HG02981 (cell line): Measurements from ENCODE around the gene MST1.

ENCODE experiments used
- ATAC-seq: cut with Tn5 transposase; IDR thresholded peaks from one replicate; pipeline ENCODE4 v1.9.1; 2021; ENCODE audit warnings: mild to moderate bottlenecking, moderate library complexity; ENCODE audit not compliant: unreplicated experiment

Gene MST1

DNA sequence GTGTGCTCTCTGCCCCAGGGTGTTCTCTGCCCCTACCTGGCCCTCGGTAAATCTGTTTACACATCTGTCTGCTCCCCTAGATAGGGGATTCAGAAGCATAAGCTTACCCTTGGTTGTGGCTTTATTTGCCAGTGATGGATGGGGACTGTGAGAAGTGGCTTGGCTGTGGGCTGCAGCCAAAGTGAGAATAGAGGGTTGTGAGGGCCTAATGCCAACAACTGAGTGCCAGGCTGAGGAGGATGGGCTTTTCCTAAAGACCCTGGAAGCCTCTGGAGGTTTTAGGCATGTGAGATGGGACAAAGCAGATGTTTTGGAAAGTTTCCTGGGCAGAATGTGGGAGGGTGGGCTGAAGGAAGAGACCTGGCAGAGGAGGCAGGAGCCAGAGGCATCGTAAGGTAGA, 30.6 kb downstream of the MST1 start:
- ATAC-seq: no peak

GRCh38 chr3:49657208-49657915, 31.9 kb downstream of the MST1 start:
- ATAC-seq: no peak

DNA sequence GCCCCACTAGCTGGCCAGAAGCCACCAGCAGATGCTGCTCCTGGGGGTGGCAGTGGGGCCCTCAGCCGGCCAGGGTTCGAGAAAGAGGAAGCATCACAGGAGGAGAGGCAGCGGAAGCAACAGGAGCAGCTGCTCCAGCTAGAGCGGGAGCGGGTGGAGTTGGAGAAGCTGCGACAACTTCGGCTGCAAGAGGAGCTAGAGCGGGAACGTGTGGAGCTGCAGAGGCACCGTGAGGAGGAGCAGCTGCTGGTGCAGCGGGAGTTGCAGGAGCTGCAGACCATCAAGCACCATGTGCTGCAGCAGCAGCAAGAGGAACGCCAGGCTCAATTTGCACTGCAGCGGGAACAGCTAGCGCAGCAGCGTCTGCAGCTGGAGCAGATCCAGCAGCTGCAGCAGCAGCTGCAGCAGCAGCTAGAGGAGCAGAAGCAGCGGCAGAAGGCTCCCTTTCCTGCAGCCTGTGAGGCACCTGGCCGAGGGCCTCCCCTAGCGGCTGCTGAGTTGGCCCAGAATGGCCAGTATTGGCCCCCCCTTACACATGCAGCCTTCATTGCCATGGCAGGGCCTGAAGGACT, 32.6 kb downstream of the MST1 start:
- ATAC-seq: no peak

DNA sequence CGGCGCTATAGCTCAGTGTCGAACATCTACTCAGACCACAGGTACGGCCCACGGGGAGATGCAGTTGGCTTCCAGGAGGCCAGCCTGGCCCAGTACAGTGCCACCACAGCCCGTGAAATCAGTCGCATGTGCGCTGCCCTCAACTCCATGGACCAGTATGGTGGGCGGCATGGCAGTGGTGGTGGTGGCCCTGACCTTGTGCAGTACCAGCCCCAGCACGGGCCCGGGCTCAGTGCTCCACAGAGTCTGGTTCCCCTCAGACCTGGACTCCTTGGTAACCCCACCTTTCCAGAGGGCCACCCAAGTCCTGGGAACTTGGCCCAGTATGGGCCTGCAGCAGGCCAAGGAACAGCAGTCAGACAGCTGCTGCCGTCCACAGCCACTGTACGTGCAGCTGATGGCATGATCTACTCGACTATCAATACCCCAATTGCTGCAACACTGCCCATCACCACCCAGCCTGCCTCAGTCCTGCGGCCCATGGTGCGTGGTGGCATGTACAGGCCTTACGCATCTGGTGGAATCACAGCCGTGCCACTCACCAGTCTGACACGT, 33.5 kb downstream of the MST1 start:
- no peak for ATAC-seq

GRCh38 chr3:49654955-49655556, 34.2 kb downstream of the MST1 start:
- ATAC-seq: no peak

GRCh38 chr3:49654176-49654825, 35.0 kb downstream of the MST1 start:
- no peak for ATAC-seq

DNA sequence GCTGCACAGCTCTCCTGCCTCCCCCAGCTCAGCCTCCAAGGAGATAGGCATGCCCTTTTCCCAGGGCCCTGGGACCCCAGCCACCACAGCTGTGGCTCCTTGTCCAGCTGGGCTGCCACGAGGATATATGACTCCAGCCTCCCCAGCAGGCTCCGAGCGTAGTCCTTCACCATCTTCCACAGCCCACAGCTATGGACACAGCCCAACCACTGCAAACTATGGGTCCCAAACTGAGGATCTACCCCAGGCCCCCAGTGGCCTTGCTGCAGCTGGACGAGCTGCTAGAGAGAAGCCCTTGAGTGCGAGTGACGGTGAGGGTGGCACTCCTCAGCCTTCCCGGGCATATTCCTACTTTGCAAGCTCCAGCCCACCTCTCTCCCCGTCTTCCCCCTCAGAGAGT, 35.7 kb downstream of the MST1 start:
- no peak for ATAC-seq

- ATAC-seq: no peak
Observed at GRCh38 chr3:49652903-49653415, 36.3 kb downstream of the MST1 start.

GRCh38 chr3:49652218-49652902, 36.9 kb downstream of the MST1 start:
- ATAC-seq: no peak

DNA sequence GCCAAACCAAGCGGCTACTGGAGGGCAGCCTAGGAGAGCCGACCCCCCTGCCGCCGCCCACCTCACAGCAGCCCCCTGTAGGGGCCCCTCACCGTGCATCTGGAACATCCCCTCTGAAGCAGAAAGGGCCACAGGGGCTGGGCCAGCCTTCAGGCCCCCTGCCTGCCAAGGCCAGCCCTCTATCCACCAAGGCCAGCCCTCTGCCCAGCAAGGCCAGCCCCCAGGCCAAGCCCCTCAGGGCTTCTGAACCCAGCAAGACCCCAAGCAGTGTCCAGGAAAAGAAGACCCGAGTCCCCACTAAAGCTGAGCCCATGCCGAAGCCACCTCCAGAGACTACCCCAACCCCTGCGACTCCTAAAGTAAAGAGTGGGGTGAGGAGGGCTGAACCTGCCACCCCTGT, 38.6 kb downstream of the MST1 start:
- ATAC-seq: no peak

GRCh38 chr3:49650177-49650576, 39.1 kb downstream of the MST1 start:
- no peak for ATAC-seq

- no peak for ATAC-seq
Observed at GRCh38 chr3:49649576-49649975, 39.7 kb downstream of the MST1 start.

GRCh38 chr3:49648354-49649019, 40.8 kb downstream of the MST1 start:
- no peak for ATAC-seq

DNA sequence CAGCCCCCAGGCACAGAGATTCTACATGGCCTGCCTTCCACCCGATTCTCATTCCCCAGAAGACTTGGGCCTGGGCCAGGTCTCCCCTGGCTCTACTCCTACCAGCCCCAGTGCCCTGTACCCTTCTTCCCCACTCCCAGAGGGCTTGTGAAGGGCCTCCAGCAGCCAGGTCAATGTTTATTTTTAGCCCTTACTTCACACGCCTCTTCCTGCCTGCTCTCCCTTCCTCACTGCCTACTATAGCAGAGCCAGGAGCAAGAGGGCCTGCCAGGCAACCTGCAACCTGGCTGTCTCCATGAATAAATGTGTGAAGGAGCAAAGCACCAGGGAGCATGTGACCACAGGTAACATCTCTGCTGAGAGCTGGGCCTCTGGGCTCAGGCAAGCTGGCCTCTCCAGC, 41.5 kb downstream of the MST1 start:
- ATAC-seq: no peak

DNA sequence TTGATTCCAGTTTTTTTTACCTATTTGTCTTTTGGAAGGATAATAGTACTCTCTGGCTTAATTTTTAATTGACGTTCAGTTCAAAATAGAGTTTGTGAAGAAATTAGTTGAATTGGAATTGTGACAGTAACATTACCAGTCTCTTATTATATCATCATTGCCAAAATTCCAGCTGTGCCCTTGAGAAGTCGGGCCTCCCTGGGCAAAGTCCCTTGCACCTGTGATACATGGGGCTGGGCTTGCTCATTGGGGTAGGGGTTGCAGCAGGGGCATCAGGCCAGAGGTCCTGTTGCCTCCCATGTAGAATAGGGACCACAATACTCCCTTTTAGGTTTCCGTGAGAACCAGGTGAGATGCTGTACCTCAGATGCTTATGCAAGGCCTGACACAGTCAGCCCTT, 43.0 kb downstream of the MST1 start:
- ATAC-seq: no peak

DNA sequence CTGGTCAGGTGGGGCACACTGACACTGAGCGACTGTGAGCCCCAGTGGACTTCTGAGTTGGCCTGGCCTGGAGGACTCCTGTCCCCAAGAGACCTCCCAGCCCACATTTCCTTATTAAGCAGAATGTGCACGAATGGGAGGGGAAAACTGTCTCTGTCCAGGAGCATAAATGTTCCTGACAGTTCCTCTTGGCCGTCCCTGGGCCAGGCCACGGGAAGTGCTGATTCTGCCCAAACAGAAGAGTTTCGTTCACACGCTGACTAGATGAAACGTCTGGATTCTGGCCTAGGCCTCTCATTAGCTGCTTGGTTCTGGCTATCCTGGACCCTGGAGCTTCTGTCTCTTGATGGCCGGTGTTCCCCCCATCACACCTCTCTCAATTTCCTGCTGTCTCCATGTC, 44.6 kb downstream of the MST1 start:
- no peak for ATAC-seq

- no peak for ATAC-seq
Observed at GRCh38 chr3:49642708-49643145, 46.5 kb downstream of the MST1 start.

- no peak for ATAC-seq
Observed at GRCh38 chr3:49641921-49642707, 47.2 kb downstream of the MST1 start.

DNA sequence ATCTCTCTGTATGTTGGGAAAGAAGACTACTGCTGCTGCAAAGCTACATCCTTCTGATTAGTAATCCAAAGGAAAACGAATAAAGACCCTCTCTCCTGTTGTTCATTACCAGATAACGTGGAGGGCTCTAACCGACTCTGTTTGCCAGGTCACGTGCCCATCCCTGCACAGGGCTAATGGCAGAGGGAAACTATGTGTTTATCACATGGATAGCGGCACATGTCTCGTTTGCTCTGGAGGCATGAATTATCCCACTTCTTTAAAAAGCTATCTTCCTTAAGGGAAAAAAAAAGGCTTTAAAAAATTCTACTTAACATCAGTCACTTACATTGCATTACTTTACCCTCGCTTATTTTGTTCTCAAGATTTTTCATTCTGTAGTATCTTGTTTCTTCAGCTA, 48.0 kb downstream of the MST1 start:
- no peak for ATAC-seq

GRCh38 chr3:49639551-49639950, 49.7 kb downstream of the MST1 start:
- ATAC-seq: no peak
